GM19467 (cell line): ENCODE data around the gene CALHM1.
A peak's percentile ranks its signal among the peaks of the same experiment; 100 is the strongest.
"Not testable (repeated sequence)": the region's sequence is repeated elsewhere in the genome, so short reads cannot be mapped to it uniquely, and the experiment has no call there.

Experiments
- ATAC-seq: cut with Tn5 transposase; IDR thresholded peaks from one replicate; pipeline ENCODE4 v1.9.1; 2021; ENCODE audit warnings: mild to moderate bottlenecking, moderate library complexity; ENCODE audit not compliant: unreplicated experiment

Gene CALHM1

GRCh38 chr10:103458720-103459119, at the start of gene CALHM1:
Gene CALHM1 (minus strand): TSS chr10:103458900. CDS start chr10:103458751, 149 bp downstream.
- no peak for ATAC-seq

GRCh38 chr10:103507235-103508191, 48.8 kb upstream of the CALHM1 start:
- no peak for ATAC-seq

GRCh38 chr10:103506061-103506460, 47.4 kb upstream of the CALHM1 start:
- no peak for ATAC-seq

- no peak for ATAC-seq
Observed at GRCh38 chr10:103504181-103504783, 45.6 kb upstream of the CALHM1 start.

- ATAC-seq: not testable (repeated sequence)
Observed at GRCh38 chr10:103503777-103504176, 45.1 kb upstream of the CALHM1 start.

GRCh38 chr10:103502849-103503660, 44.4 kb upstream of the CALHM1 start:
- ATAC-seq: no peak

- ATAC-seq: no peak
Observed at GRCh38 chr10:103501186-103501585, 42.5 kb upstream of the CALHM1 start.

GRCh38 chr10:103500481-103500880, 41.8 kb upstream of the CALHM1 start:
- no peak for ATAC-seq

- no peak for ATAC-seq
Observed at GRCh38 chr10:103499881-103500280, 41.2 kb upstream of the CALHM1 start.

- no peak for ATAC-seq
Observed at GRCh38 chr10:103498936-103499638, 40.4 kb upstream of the CALHM1 start.

- ATAC-seq: no peak
Observed at GRCh38 chr10:103497161-103497915, 38.6 kb upstream of the CALHM1 start.

GRCh38 chr10:103495321-103495720, 36.6 kb upstream of the CALHM1 start:
- no peak for ATAC-seq

GRCh38 chr10:103493916-103494877, 35.5 kb upstream of the CALHM1 start:
- no peak for ATAC-seq

- ATAC-seq: no peak
Observed at GRCh38 chr10:103493362-103493915, 34.7 kb upstream of the CALHM1 start, which contains the start of gene NEURL1. Gene NEURL1 (plus strand): TSS chr10:103493705. CDS start chr10:103494388, 683 bp downstream.

GRCh38 chr10:103492655-103493261, 34.1 kb upstream of the CALHM1 start:
- no peak for ATAC-seq

- no peak for ATAC-seq
Observed at GRCh38 chr10:103491729-103492364, 33.1 kb upstream of the CALHM1 start.

GRCh38 chr10:103490986-103491314, 32.2 kb upstream of the CALHM1 start:
- peak; percentile 13 for ATAC-seq

GRCh38 chr10:103487410-103487708, 28.7 kb upstream of the CALHM1 start:
- ATAC-seq: no peak
